Measurements from ENCODE around the gene ANKH. TPM values are rescaled to one million over a fixed set of nuclear protein-coding genes. Genes with fewer than 3 reads are reported as not detected.
A peak's percentile ranks its signal among the peaks of the same experiment; 100 is the strongest.

The ANKH gene
- polyA plus RNA-seq, 4 donors = 33.0 to 82.2 (median 41.9) TPM

DNA sequence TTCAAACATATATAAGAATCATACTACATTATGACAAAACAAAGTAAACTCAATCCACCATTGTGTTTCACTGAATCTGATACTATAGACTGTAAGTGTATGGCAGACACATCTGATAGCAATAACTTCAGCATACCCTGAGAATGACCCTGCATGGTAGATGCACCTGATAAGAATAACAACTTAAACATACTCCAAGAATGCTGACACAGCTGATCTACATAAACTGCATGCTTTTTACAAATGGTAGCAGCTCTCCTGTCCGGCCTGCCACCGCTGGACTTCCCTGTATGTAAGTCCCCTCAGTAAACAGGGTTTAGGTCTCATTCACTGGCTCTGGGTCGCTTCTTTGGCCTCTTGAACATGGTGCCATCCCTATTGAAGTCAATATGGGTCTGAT is 100.4 kb downstream of the ANKH start:
- H3K27me3 ChIP-seq (ENCODE audit: control insufficient read depth in 3 of 3, insufficient read depth in 3 of 3, low read length in 3 of 3) = no peaks in the 10 kb centered on the region
- H3K4me3 ChIP-seq (ENCODE audit: low read depth in 1 of 3, low read length in 3 of 3) = no peak overlapping the region
- H3K27ac ChIP-seq (ENCODE audit: low read depth in 1 of 3, low read length in 2 of 3) = no peak overlapping the region
- no peaks in the 10 kb centered on the region for H3K4me1 ChIP-seq (ENCODE audit: control insufficient read depth in 3 of 3, insufficient read depth in 2 of 3, low read depth in 1 of 3, low read length in 2 of 3)
- DNase-seq (no peak), FAIRE-seq (no peak)
- WGBS, 3 donors = 96 to 100% (median 96%) methylated on average over 3 of the region's 3 CpGs
- peaks cover 0 to 19% (median 0%) of the 10 kb centered on the region in 3 donors for H3K36me3 ChIP-seq (ENCODE audit: control insufficient read depth in 3 of 3, insufficient read depth in 2 of 3, low read depth in 1 of 3, low read length in 3 of 3)
- H3K9me3 ChIP-seq (ENCODE audit: control insufficient read depth in 2 of 2, insufficient read depth in 1 of 2, low read depth in 1 of 2, low read length in 1 of 2) = no peaks in the 10 kb centered on the region

DNA sequence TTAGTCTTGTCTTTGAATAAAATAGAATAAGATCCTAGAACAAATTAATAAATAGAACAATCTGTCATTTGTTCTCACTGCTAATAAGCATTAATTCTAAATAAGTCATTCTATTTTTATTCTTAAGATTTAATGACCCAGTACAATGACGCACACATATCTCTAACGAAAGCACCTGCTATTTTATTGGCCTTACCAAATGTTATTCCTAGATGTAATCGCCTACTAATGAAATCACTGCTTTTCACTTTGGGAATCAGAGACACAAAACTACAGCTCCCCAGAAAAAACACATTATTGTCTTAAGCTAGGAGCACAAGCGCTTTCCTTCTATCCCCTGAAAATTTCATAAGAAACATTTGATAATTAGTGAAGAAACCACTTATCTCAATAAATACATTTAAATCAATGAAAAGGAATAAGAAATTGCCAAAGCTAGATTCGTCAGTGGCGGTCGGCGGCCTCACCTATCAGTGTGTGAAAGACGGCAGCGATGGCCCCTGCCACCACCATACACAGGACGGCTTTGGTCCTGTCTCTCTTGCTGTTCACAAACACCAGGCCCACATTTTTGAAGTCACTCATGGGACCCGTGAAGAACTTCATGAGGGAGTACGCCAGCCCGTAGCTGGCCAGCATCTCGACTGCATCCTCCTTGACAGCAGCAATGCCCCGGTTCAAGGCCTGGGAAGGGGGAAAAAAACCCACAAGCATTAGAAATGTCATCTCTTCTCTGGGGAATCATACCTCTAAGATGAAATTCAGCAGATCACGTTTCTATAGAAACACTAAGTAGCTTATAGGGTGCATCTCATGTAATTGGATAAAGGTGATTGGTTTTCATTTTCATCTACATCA is 102.8 kb downstream of the ANKH start:
- Histone ChIP-seq H3K4me3 (ENCODE audit: low read depth in 1 of 3, low read length in 3 of 3) (no peak overlapping the region), H3K36me3 (ENCODE audit: control insufficient read depth in 3 of 3, insufficient read depth in 2 of 3, low read depth in 1 of 3, low read length in 3 of 3) (peaks cover 2 to 20% (median 3%) of the 10 kb centered on the region in 3 donors), H3K27me3 (ENCODE audit: control insufficient read depth in 3 of 3, insufficient read depth in 3 of 3, low read length in 3 of 3) (no peaks in the 10 kb centered on the region), H3K27ac (ENCODE audit: low read depth in 1 of 3, low read length in 2 of 3) (no peak overlapping the region), H3K9me3 (ENCODE audit: control insufficient read depth in 2 of 2, insufficient read depth in 1 of 2, low read depth in 1 of 2, low read length in 1 of 2) (no peaks in the 10 kb centered on the region), H3K4me1 (ENCODE audit: control insufficient read depth in 3 of 3, insufficient read depth in 2 of 3, low read depth in 1 of 3, low read length in 2 of 3) (no peaks in the 10 kb centered on the region)
- WGBS, 3 donors = 84 to 92% (median 87%) methylated on average over 17 of the region's 17 CpGs
- DNase-seq (no peak), FAIRE-seq (no peak)

GRCh38 chr5:14767735-14768507 is 103.7 kb downstream of the ANKH start:
- Histone ChIP-seq H3K36me3 (ENCODE audit: control insufficient read depth in 3 of 3, insufficient read depth in 2 of 3, low read depth in 1 of 3, low read length in 3 of 3) (peaks cover 2 to 20% (median 3%) of the 10 kb centered on the region in 3 donors), H3K4me3 (ENCODE audit: low read depth in 1 of 3, low read length in 3 of 3) (no peak overlapping the region), H3K9me3 (ENCODE audit: control insufficient read depth in 2 of 2, insufficient read depth in 1 of 2, low read depth in 1 of 2, low read length in 1 of 2) (no peaks in the 10 kb centered on the region), H3K27ac (ENCODE audit: low read depth in 1 of 3, low read length in 2 of 3) (peak overlapping the region in 1 of 3 donors; percentile 49), H3K4me1 (ENCODE audit: control insufficient read depth in 3 of 3, insufficient read depth in 2 of 3, low read depth in 1 of 3, low read length in 2 of 3) (no peaks in the 10 kb centered on the region), H3K27me3 (ENCODE audit: control insufficient read depth in 3 of 3, insufficient read depth in 3 of 3, low read length in 3 of 3) (no peaks in the 10 kb centered on the region)
- no peak for FAIRE-seq
- no peak for DNase-seq
- WGBS, 3 donors = 29 to 64% (median 41%) methylated on average over 8 of the region's 8 CpGs

- peaks cover 2 to 20% (median 3%) of the 10 kb centered on the region in 3 donors for H3K36me3 ChIP-seq (ENCODE audit: control insufficient read depth in 3 of 3, insufficient read depth in 2 of 3, low read depth in 1 of 3, low read length in 3 of 3)
- no peaks in the 10 kb centered on the region for H3K27me3 ChIP-seq (ENCODE audit: control insufficient read depth in 3 of 3, insufficient read depth in 3 of 3, low read length in 3 of 3)
- no peak for FAIRE-seq
- 89 to 93% (median 91%) methylated on average over 5 of the region's 5 CpGs for WGBS, 3 donors
- no peak overlapping the region for H3K4me3 ChIP-seq (ENCODE audit: low read depth in 1 of 3, low read length in 3 of 3)
- H3K27ac ChIP-seq (ENCODE audit: low read depth in 1 of 3, low read length in 2 of 3) = no peak overlapping the region
- H3K9me3 ChIP-seq (ENCODE audit: control insufficient read depth in 2 of 2, insufficient read depth in 1 of 2, low read depth in 1 of 2, low read length in 1 of 2) = no peaks in the 10 kb centered on the region
- no peak for DNase-seq
- H3K4me1 ChIP-seq (ENCODE audit: control insufficient read depth in 3 of 3, insufficient read depth in 2 of 3, low read depth in 1 of 3, low read length in 2 of 3) = no peaks in the 10 kb centered on the region
Measured at GRCh38 chr5:14767053-14767452, 104.5 kb downstream of the ANKH start.

- Histone ChIP-seq H3K9me3 (ENCODE audit: control insufficient read depth in 2 of 2, insufficient read depth in 1 of 2, low read depth in 1 of 2, low read length in 1 of 2) (no peaks in the 10 kb centered on the region), H3K36me3 (ENCODE audit: control insufficient read depth in 3 of 3, insufficient read depth in 2 of 3, low read depth in 1 of 3, low read length in 3 of 3) (peaks cover 2 to 19% (median 3%) of the 10 kb centered on the region in 3 donors), H3K4me1 (ENCODE audit: control insufficient read depth in 3 of 3, insufficient read depth in 2 of 3, low read depth in 1 of 3, low read length in 2 of 3) (no peaks in the 10 kb centered on the region), H3K27me3 (ENCODE audit: control insufficient read depth in 3 of 3, insufficient read depth in 3 of 3, low read length in 3 of 3) (no peaks in the 10 kb centered on the region), H3K4me3 (ENCODE audit: low read depth in 1 of 3, low read length in 3 of 3) (no peak overlapping the region), H3K27ac (ENCODE audit: low read depth in 1 of 3, low read length in 2 of 3) (no peak overlapping the region)
- WGBS, 3 donors = 81 to 97% (median 90%) methylated on average over 1 of the region's 1 CpG
- DNase-seq (no peak), FAIRE-seq (no peak)
Measured at GRCh38 chr5:14766584-14766983, 105.0 kb downstream of the ANKH start.

DNA sequence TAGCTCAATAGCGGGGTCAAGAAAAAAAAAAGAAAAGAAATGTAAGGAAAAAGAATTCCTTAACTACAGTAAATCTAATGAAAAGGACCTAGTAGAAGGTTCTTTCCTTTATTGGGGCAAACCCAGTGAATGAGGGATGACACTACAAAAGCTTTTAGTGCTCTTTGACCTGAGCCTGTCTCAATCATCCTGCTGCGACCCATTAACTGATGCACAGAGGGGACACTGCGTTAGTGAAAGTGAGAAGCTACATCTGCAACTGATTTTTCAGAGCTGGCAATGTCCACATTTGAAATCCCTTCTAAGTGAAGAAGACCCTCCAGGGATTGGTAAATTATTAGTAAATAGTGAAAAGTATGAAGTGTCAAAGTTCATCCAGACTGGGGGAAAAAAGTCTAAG is 106.0 kb downstream of the ANKH start:
- no peak for DNase-seq
- Histone ChIP-seq H3K27me3 (ENCODE audit: control insufficient read depth in 3 of 3, insufficient read depth in 3 of 3, low read length in 3 of 3) (no peaks in the 10 kb centered on the region), H3K4me3 (ENCODE audit: low read depth in 1 of 3, low read length in 3 of 3) (no peak overlapping the region), H3K4me1 (ENCODE audit: control insufficient read depth in 3 of 3, insufficient read depth in 2 of 3, low read depth in 1 of 3, low read length in 2 of 3) (peaks cover 0 to under 1% (median 0%) of the 10 kb centered on the region in 3 donors), H3K27ac (ENCODE audit: low read depth in 1 of 3, low read length in 2 of 3) (no peak overlapping the region), H3K36me3 (ENCODE audit: control insufficient read depth in 3 of 3, insufficient read depth in 2 of 3, low read depth in 1 of 3, low read length in 3 of 3) (peaks cover 2 to 16% (median 3%) of the 10 kb centered on the region in 3 donors), H3K9me3 (ENCODE audit: control insufficient read depth in 2 of 2, insufficient read depth in 1 of 2, low read depth in 1 of 2, low read length in 1 of 2) (no peaks in the 10 kb centered on the region)
- no peak for FAIRE-seq
- 72 to 83% (median 76%) methylated on average over 3 of the region's 3 CpGs for WGBS, 3 donors

DNA sequence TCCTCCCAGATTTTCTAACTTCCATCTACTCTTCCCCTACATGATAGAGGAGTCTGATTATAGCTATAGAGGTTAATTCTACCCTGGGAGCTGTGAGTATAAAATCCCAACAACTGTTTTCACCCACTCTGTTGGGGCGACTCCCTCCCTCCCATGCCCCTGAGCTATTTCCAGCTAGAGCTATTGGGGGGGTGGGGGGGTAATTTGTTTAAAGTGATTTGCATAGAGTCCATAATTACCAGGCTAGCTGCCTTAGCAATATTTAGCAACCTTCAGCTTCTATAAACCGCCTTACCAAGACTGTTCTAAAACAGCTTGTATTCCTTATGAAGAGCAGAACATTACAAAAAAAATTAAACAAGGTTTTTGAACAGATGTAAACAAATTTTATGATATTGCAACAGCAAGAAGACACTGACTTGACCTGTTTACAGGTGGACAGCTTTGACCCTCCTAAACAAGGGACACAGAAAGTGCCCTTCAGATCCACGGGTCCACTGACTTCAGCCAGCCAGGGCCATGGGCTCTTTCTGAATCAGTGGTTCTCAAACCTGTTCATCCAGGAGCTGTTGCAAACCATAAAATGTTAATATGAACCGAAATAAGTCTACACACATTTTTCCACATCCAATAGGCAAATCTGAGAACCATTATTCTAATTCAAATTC is 108.9 kb downstream of the ANKH start:
- Histone ChIP-seq H3K27me3 (ENCODE audit: control insufficient read depth in 3 of 3, insufficient read depth in 3 of 3, low read length in 3 of 3) (no peaks in the 10 kb centered on the region), H3K27ac (ENCODE audit: low read depth in 1 of 3, low read length in 2 of 3) (no peak overlapping the region), H3K9me3 (ENCODE audit: control insufficient read depth in 2 of 2, insufficient read depth in 1 of 2, low read depth in 1 of 2, low read length in 1 of 2) (no peaks in the 10 kb centered on the region), H3K4me1 (ENCODE audit: control insufficient read depth in 3 of 3, insufficient read depth in 2 of 3, low read depth in 1 of 3, low read length in 2 of 3) (peaks cover 0 to 3% (median 0%) of the 10 kb centered on the region in 3 donors), H3K36me3 (ENCODE audit: control insufficient read depth in 3 of 3, insufficient read depth in 2 of 3, low read depth in 1 of 3, low read length in 3 of 3) (peaks cover 2 to 25% (median 3%) of the 10 kb centered on the region in 3 donors), H3K4me3 (ENCODE audit: low read depth in 1 of 3, low read length in 3 of 3) (no peak overlapping the region)
- DNase-seq = no peak
- FAIRE-seq = no peak
- WGBS, 3 donors = 87 to 98% (median 96%) methylated on average over 4 of the region's 4 CpGs

GRCh38 chr5:14760548-14761002 is 111.0 kb downstream of the ANKH start:
- Histone ChIP-seq H3K27ac (ENCODE audit: low read depth in 1 of 3, low read length in 2 of 3) (no peak overlapping the region), H3K4me3 (ENCODE audit: low read depth in 1 of 3, low read length in 3 of 3) (no peak overlapping the region), H3K9me3 (ENCODE audit: control insufficient read depth in 2 of 2, insufficient read depth in 1 of 2, low read depth in 1 of 2, low read length in 1 of 2) (no peaks in the 10 kb centered on the region), H3K27me3 (ENCODE audit: control insufficient read depth in 3 of 3, insufficient read depth in 3 of 3, low read length in 3 of 3) (no peaks in the 10 kb centered on the region), H3K36me3 (ENCODE audit: control insufficient read depth in 3 of 3, insufficient read depth in 2 of 3, low read depth in 1 of 3, low read length in 3 of 3) (peaks cover 2 to 30% (median 3%) of the 10 kb centered on the region in 3 donors), H3K4me1 (ENCODE audit: control insufficient read depth in 3 of 3, insufficient read depth in 2 of 3, low read depth in 1 of 3, low read length in 2 of 3) (peaks cover 0 to 3% (median 0%) of the 10 kb centered on the region in 3 donors)
- WGBS, 3 donors = 88 to 90% (median 89%) methylated on average over 4 of the region's 4 CpGs
- FAIRE-seq (no peak), DNase-seq (peak in 1 of 2 donors; percentile 33)
